CD4-positive, alpha-beta T cell (primary cell): Measurements from ENCODE around the gene FAM163B. TPM values are rescaled to one million over a fixed set of nuclear protein-coding genes. Genes with fewer than 3 reads are reported as not detected.

Experiments
- ATAC-seq: fragments of 200-7000 bp; cut with Tn5 transposase; one replicate; pipeline ENCODE4 v1.10.0; 2022; ENCODE audit warnings: mild to moderate bottlenecking; ENCODE audit not compliant: poor library complexity
- CTCF ChIA-PET: fragments of 350-600 bp; sonication (Branson Sonifier 250); formaldehyde crosslinking; loops from one replicate; lab custom pipeline; 2021; ENCODE audit warnings: antibody characterized with exemption, inconsistent platforms; lab: Charles Lee
- POLR2A ChIA-PET: fragments of 350-600 bp; sonication (Branson Sonifier 250); formaldehyde crosslinking; loops from one replicate; lab custom pipeline; 2021; ENCODE audit warnings: antibody characterized with exemption, inconsistent platforms; lab: Charles Lee
- DNase-seq, 14 experiments: peaks; one replicate each; pipeline ENCODE4 v3.0.0-alpha.2; 2013 to 2020; ENCODE audit warnings: mixed read lengths in 2 of 14
- H3K27ac ChIP-seq, 2 donors: one replicate each; pipeline versions ENCODE4 v1.5.1 to v1.7.0; 2013; ENCODE audit warnings: low read length in 2 of 2, low read depth in 1 of 2, mild to moderate bottlenecking in 1 of 2
- H3K27me3 ChIP-seq, 2 experiments: 1 replicate in 1 of 2; 2 replicates in 1 of 2; pipeline versions ENCODE4 v1.6.1 to v1.7.0; 2013; ENCODE audit warnings: low read length in 2 of 2, control low read depth in 1 of 2, mild to moderate bottlenecking in 1 of 2, moderate library complexity in 1 of 2; ENCODE audit not compliant: insufficient read depth in 2 of 2, control insufficient read depth in 1 of 2
- H3K36me3 ChIP-seq: one replicate; pipeline ENCODE4 v1.6.1; 2013; ENCODE audit warnings: low read length, control low read depth; ENCODE audit not compliant: insufficient read depth
- H3K4me1 ChIP-seq: one replicate; pipeline ENCODE4 v1.6.1; 2013; ENCODE audit warnings: low read length, control low read depth; ENCODE audit not compliant: insufficient read depth
- H3K4me3 ChIP-seq: one replicate; pipeline ENCODE4 v1.5.1; 2013; ENCODE audit warnings: mild to moderate bottlenecking, low read length, moderate library complexity
- H3K9me3 ChIP-seq, 2 experiments: 1 replicate in 1 of 2; 2 replicates in 1 of 2; pipeline versions ENCODE4 v1.6.1 to v1.7.0; 2013; ENCODE audit warnings: low read length in 2 of 2, mild to moderate bottlenecking in 2 of 2, control low read depth in 1 of 2, moderate library complexity in 1 of 2; ENCODE audit not compliant: control insufficient read depth in 1 of 2, insufficient read depth in 1 of 2
- H3K27ac Mint-ChIP-seq: one replicate; pipeline ENCODE4 v1.8.0; 2020; ENCODE audit warnings: mixed read lengths
- H3K27me3 Mint-ChIP-seq: one replicate; pipeline ENCODE4 v1.8.0; 2021; ENCODE audit warnings: mixed read lengths
- H3K36me3 Mint-ChIP-seq: one replicate; pipeline ENCODE4 v1.8.0; 2021; ENCODE audit warnings: low read depth, mixed read lengths
- H3K4me1 Mint-ChIP-seq: one replicate; pipeline ENCODE4 v1.8.0; 2021; ENCODE audit warnings: low read depth, mixed read lengths
- H3K4me3 Mint-ChIP-seq: one replicate; pipeline ENCODE4 v1.8.0; 2020; ENCODE audit warnings: mild to moderate bottlenecking, mixed read lengths
- H3K9me3 Mint-ChIP-seq: one replicate; pipeline ENCODE4 v1.8.0; 2020; ENCODE audit warnings: mixed read lengths
- intact Hi-C, 2 experiments: fragments of 100-400 bp; cut with DNase I in 1 of 2; cut with micrococcal nuclease in 1 of 2; formaldehyde crosslinking; loops; one replicate each; pipeline versions ENCODE4 v1.15.1 to v1.9.0; 2023 to 2025; cut with DNase I, micrococcal nuclease
- total RNA-seq, 174 experiments: library from RNA in 2 of 174; stranded (reverse) in 2 of 174; gene quantifications; one replicate each; pipeline ENCODE4 v1.2.3 and lab custom pipeline; 2021 to 2026
- TF ChIP-seq, protein P1 (sequence below): fragments of 200-600 bp; IDR thresholded peaks from one replicate; pipeline ENCODE4 v1.8.0; 2022; ENCODE audit warnings: antibody characterized with exemption, mild to moderate bottlenecking

Gene FAM163B
- total RNA-seq, 2 experiments from 2014 or later: not detected

DNA sequence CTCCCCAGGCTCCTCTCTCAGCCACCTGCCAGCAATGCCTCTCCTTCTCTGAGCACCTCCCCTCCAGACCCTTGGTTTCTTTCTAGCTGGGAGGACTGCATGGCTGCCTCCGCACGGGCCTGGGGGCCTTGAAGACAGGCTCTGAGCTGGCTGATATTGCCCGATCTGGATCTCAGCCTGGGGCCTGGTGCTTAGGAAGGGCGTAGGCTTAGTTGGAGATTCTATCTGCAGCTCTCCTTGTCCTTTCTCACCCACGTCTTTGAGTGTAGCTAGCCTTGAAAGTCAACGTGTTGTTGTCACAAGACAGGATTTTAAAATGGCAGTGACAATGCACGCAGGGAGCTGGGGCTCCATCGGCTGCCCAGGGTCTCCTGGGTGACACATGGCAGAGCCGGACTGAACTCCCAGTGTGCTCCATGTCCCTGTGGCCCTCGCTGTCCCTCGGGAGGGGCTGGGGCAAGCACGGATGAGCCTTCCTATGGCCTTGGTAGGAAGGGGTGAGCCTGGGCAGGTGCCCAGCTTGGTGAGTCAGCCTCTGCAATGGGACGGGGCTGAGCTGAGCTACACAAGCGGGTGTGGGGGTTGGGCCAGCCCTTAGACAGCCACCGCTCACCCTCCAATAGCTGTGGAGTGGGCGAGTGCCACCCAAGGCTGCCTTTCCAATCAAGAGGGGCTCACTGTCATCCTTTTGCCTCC is 65.3 kb downstream of the FAM163B start:
- Mint-ChIP-seq H3K27ac (no peak overlapping the region), H3K27me3 (no peaks in the 10 kb centered on the region), H3K4me1 (peaks cover 4% of the 10 kb centered on the region), H3K4me3 (no peak overlapping the region), H3K9me3 (no peaks in the 10 kb centered on the region), H3K36me3 (peaks cover 6% of the 10 kb centered on the region)
- TF ChIP-seq, protein P1, sequence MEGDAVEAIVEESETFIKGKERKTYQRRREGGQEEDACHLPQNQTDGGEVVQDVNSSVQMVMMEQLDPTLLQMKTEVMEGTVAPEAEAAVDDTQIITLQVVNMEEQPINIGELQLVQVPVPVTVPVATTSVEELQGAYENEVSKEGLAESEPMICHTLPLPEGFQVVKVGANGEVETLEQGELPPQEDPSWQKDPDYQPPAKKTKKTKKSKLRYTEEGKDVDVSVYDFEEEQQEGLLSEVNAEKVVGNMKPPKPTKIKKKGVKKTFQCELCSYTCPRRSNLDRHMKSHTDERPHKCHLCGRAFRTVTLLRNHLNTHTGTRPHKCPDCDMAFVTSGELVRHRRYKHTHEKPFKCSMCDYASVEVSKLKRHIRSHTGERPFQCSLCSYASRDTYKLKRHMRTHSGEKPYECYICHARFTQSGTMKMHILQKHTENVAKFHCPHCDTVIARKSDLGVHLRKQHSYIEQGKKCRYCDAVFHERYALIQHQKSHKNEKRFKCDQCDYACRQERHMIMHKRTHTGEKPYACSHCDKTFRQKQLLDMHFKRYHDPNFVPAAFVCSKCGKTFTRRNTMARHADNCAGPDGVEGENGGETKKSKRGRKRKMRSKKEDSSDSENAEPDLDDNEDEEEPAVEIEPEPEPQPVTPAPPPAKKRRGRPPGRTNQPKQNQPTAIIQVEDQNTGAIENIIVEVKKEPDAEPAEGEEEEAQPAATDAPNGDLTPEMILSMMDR: no peak
- Histone ChIP-seq H3K36me3 (no peaks in the 10 kb centered on the region), H3K27ac (no peak overlapping the region), H3K9me3 (peaks cover 0 to 7% of the 10 kb centered on the region in 2 experiments), H3K4me3 (no peak overlapping the region), H3K4me1 (no peaks in the 10 kb centered on the region), H3K27me3 (no peaks in the 10 kb centered on the region)
- POLR2A ChIA-PET: interaction anchor here (0.5 kb wide), 1 partner anchor 742 kb away, joined by 3 read pairs; no protein-coding TSS in a partner anchor
- no peak for DNase-seq
- intact Hi-C loops: no loop called here
- CTCF ChIA-PET: no interaction called here
- no peak for ATAC-seq

DNA sequence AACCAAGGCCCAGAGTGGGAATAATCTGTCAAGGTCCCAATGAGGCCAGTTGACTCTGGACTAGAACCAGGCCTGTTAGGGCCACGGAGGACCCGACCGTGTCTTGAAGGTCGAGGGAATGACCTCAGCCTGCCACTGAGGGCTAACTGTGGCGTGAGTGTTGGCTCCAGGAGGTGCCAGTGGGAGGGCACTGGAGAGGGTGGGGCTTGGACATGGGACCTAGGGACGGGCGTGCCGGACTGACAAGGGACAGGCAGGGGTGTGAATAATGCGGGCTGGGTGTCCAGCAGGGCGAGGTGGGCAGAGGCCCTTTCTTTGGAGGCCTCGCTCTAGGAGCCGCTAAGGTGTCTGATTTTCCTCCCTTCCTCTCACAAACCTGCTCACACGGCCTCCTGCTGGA is 67.2 kb downstream of the FAM163B start:
- DNase-seq (no peak), ATAC-seq (no peak)
- TF ChIP-seq, protein P1: no peak
- Mint-ChIP-seq H3K27ac (no peak overlapping the region), H3K36me3 (no peaks in the 10 kb centered on the region), H3K27me3 (no peaks in the 10 kb centered on the region), H3K4me3 (no peak overlapping the region), H3K9me3 (no peaks in the 10 kb centered on the region), H3K4me1 (peaks cover 5% of the 10 kb centered on the region)
- H3K36me3 ChIP-seq: no peaks in the 10 kb centered on the region
- H3K4me3 ChIP-seq: no peak overlapping the region
- H3K27me3 ChIP-seq: no peaks in the 10 kb centered on the region
- no peaks in the 10 kb centered on the region for H3K4me1 ChIP-seq
- POLR2A ChIA-PET: no interaction called here
- peaks cover 0 to 9% of the 10 kb centered on the region in 2 experiments for H3K9me3 ChIP-seq
- H3K27ac ChIP-seq: no peak overlapping the region
- CTCF ChIA-PET: no interaction called here
- intact Hi-C loops: no loop called here

DNA sequence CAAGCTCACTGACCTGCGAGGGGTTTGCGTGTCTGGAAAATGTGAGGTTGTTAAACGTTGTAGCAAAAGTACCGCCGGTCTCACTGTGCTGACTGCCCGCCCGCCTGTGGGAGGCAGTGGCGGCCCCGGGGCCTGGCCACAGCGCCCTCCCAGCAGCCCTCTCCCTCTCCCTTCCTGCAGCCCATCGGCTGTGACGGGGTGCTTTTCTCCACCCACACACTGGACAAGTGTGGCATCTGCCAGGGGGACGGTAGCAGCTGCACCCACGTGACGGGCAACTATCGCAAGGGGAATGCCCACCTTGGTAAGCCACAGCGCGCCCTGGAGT is 68.5 kb downstream of the FAM163B start:
- DNase-seq (no peak), ATAC-seq (no peak)
- peaks cover 5% of the 10 kb centered on the region for H3K4me1 Mint-ChIP-seq
- no peaks in the 10 kb centered on the region for H3K27me3 Mint-ChIP-seq
- no peak overlapping the region for H3K4me3 Mint-ChIP-seq
- ChIA-PET POLR2A (no interaction called here), CTCF (no interaction called here)
- H3K9me3 ChIP-seq: peaks cover 0 to 11% of the 10 kb centered on the region in 2 experiments
- TF ChIP-seq, protein P1: no peak
- no peak overlapping the region for H3K27ac Mint-ChIP-seq
- H3K4me1 ChIP-seq: no peaks in the 10 kb centered on the region
- H3K36me3 ChIP-seq: no peaks in the 10 kb centered on the region
- no peak overlapping the region for H3K27ac ChIP-seq
- no peaks in the 10 kb centered on the region for H3K9me3 Mint-ChIP-seq
- intact Hi-C loops: no loop called here
- no peaks in the 10 kb centered on the region for H3K27me3 ChIP-seq
- H3K4me3 ChIP-seq: no peak overlapping the region
- H3K36me3 Mint-ChIP-seq: no peaks in the 10 kb centered on the region
